Tibial artery (tissue), 4 donors: ENCODE measurements around the gene CAPNS2.

Experiments used
- DNase-seq, 2 donors: peaks; one replicate each; pipeline ENCODE4 v3.0.0-alpha.2; 2019
- H3K27ac ChIP-seq, 2 donors: fragments of 200-600 bp; sonication (generic) in 1 of 2; 1 replicate in 1 of 2; 2 replicates in 1 of 2; pipeline ENCODE4 v1.5.1; 2018 to 2019; ENCODE audit warnings: mild to moderate bottlenecking in 1 of 2
- H3K27me3 ChIP-seq, 2 donors: fragments of 200-600 bp; sonication (generic) in 1 of 2; one replicate each; pipeline versions ENCODE4 v1.5.1 to v1.6.0; 2016 to 2019
- H3K36me3 ChIP-seq, 3 donors: fragments of 200-600 bp; sonication (generic) in 2 of 3; one replicate each; pipeline ENCODE4 v1.5.1; 2016 to 2019; ENCODE audit warnings: mild to moderate bottlenecking in 2 of 3
- H3K4me1 ChIP-seq, 4 donors: fragments of 200-600 bp; sonication (generic) in 2 of 4; 1 replicate in 3 of 4; 2 replicates in 1 of 4; pipeline ENCODE4 v1.5.1; 2016 to 2019
- H3K4me3 ChIP-seq, 2 donors: fragments of 200-600 bp; sonication (generic) in 1 of 2; 1 replicate in 1 of 2; 2 replicates in 1 of 2; pipeline ENCODE4 v1.5.1; 2018 to 2019; ENCODE audit warnings: mild to moderate bottlenecking in 2 of 2
- H3K9me3 ChIP-seq, 3 donors: fragments of 200-600 bp; sonication (generic) in 1 of 3; one replicate each; pipeline ENCODE4 v1.5.1; 2016 to 2019
- intact Hi-C: fragments of 100-400 bp; cut with DNase I; formaldehyde crosslinking; loops from one replicate; pipeline ENCODE4 v1.15.0; 2023; ENCODE audit warnings: low total_unique reads
- TF ChIP-seq, protein P1 (sequence below), 2 experiments: fragments of 200-600 bp in 1 of 2; fragments of 450-650 bp in 1 of 2; IDR thresholded peaks; one replicate each; pipeline ENCODE4 v1.5.1; 2017 to 2019; ENCODE audit warnings: antibody characterized with exemption in 2 of 2, mild to moderate bottlenecking in 1 of 2, moderate library complexity in 1 of 2

Gene CAPNS2

GRCh38 chr16:55565086-55565485 is 1.4 kb upstream of the CAPNS2 start:
- TF ChIP-seq, protein P1, sequence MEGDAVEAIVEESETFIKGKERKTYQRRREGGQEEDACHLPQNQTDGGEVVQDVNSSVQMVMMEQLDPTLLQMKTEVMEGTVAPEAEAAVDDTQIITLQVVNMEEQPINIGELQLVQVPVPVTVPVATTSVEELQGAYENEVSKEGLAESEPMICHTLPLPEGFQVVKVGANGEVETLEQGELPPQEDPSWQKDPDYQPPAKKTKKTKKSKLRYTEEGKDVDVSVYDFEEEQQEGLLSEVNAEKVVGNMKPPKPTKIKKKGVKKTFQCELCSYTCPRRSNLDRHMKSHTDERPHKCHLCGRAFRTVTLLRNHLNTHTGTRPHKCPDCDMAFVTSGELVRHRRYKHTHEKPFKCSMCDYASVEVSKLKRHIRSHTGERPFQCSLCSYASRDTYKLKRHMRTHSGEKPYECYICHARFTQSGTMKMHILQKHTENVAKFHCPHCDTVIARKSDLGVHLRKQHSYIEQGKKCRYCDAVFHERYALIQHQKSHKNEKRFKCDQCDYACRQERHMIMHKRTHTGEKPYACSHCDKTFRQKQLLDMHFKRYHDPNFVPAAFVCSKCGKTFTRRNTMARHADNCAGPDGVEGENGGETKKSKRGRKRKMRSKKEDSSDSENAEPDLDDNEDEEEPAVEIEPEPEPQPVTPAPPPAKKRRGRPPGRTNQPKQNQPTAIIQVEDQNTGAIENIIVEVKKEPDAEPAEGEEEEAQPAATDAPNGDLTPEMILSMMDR (IDR thresholded peaks at IDR 0.05), result no peak

GRCh38 chr16:55567382-55567781 is 898 bp downstream of the CAPNS2 start:
- peaks cover 0 to 10% (median 7%) of the 10 kb centered on the region in 4 donors for H3K4me1 ChIP-seq
- TF ChIP-seq, protein P1 (IDR thresholded peaks at IDR 0.05), result no peak
- no peaks in the 10 kb centered on the region for H3K9me3 ChIP-seq
- no peak overlapping the region for H3K27ac ChIP-seq
- intact Hi-C loops, result no loop called here
- H3K4me3 ChIP-seq, result no peak overlapping the region
- no peaks in the 10 kb centered on the region for H3K27me3 ChIP-seq
- H3K36me3 ChIP-seq, result no peaks in the 10 kb centered on the region
- DNase-seq, result peak in 1 of 2 donors; percentile 22

More at GRCh38 chr16:55565086-55565485, 1.4 kb upstream of the CAPNS2 start:
- no peaks in the 10 kb centered on the region for H3K27me3 ChIP-seq
- H3K4me3 ChIP-seq, result no peak overlapping the region
- no peak overlapping the region for H3K27ac ChIP-seq
- H3K9me3 ChIP-seq, result no peaks in the 10 kb centered on the region
- peaks cover 0 to 10% (median 7%) of the 10 kb centered on the region in 4 donors for H3K4me1 ChIP-seq
- H3K36me3 ChIP-seq, result no peaks in the 10 kb centered on the region
- no peak for DNase-seq
- intact Hi-C loops, result no loop called here

DNA sequence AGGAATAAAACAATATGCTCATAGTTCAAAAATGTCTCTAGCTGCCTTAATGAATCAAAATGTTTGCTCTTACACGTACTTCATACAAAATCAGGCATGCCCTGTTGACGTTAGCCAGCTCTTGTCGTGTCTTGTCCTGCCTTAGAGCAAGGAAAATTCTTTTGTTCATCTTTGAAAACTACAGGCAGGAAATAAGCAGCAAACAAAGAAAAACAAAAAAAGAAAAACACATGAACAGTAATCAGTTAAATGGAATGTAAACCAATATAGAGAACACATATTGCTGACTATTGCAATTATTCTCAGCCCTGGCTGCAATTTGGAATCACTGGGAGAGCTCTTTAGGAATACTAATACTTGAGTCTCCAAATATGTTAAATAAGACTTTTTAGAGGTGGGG is 1.7 kb downstream of the CAPNS2 start:
- no peak overlapping the region for H3K27ac ChIP-seq
- no peaks in the 10 kb centered on the region for H3K36me3 ChIP-seq
- H3K4me1 ChIP-seq, result peaks cover 0 to 10% (median 7%) of the 10 kb centered on the region in 4 donors
- no peak for DNase-seq
- no peak overlapping the region for H3K4me3 ChIP-seq
- H3K27me3 ChIP-seq, result no peaks in the 10 kb centered on the region
- TF ChIP-seq, protein P1 (IDR thresholded peaks at IDR 0.05), result no peak
- intact Hi-C loops, result no loop called here
- H3K9me3 ChIP-seq, result no peaks in the 10 kb centered on the region

- Histone ChIP-seq H3K36me3 (no peaks in the 10 kb centered on the region), H3K4me1 (peaks cover 0 to 10% (median 7%) of the 10 kb centered on the region in 4 donors), H3K27ac (no peak overlapping the region), H3K4me3 (no peak overlapping the region), H3K27me3 (no peaks in the 10 kb centered on the region), H3K9me3 (no peaks in the 10 kb centered on the region)
- DNase-seq, result no peak
- TF ChIP-seq, protein P1 (IDR thresholded peaks at IDR 0.05), result no peak
- intact Hi-C loops, result no loop called here
These were observed 2.5 kb downstream of the CAPNS2 start for GRCh38 chr16:55569025-55569424.

GRCh38 chr16:55570159-55570558 is 3.7 kb downstream of the CAPNS2 start:
- TF ChIP-seq, protein P1 (IDR thresholded peaks at IDR 0.05), result no peak
- intact Hi-C loops, result no loop called here
- H3K9me3 ChIP-seq, result no peaks in the 10 kb centered on the region
- no peak overlapping the region for H3K27ac ChIP-seq
- no peaks in the 10 kb centered on the region for H3K27me3 ChIP-seq
- H3K4me1 ChIP-seq, result peaks cover 0 to 10% (median 7%) of the 10 kb centered on the region in 4 donors
- H3K4me3 ChIP-seq, result no peak overlapping the region
- no peak for DNase-seq
- no peaks in the 10 kb centered on the region for H3K36me3 ChIP-seq
